GM04503 (cell line): Measurements from ENCODE around the gene ENG.
"Not testable (repeated sequence)": the region's sequence is repeated elsewhere in the genome, so short reads cannot be mapped to it uniquely, and the experiment has no call there.

ENCODE experiments used
- DNase-seq: peaks from one replicate; pipeline ENCODE4 v3.0.0-alpha.2; 2012; ENCODE audit warnings: low read depth

ENG gene

DNA sequence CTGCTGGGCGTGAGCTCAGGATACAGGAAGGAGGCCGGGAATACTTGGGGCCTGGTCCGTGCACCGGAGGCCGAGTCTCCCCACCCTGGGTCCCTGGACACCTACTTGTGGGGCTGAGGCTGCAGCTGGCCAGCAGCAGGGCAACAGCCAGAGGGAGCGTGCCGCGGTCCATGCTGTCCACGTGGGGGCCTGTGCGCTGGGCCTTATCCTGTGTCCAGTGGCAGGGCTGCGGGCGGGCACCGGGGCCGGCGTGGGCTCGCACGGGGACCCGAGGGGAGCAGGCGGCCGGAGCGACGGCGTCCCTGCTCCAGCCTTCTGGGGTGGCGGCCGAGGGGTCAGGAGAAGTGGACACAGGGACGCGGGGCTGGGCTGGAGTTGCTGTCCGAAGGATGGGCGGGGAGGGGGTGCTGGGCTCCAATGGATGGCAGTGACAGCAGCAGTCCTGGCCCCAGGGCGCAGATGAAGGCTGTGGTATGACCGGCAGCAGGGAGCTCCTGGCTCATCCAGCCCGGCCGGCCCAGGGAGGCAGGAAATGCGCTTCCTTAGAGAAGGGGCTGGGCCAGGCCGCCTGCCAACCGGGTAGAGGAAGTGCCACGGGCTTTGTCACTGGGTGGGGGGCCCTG lies at the start of gene ENG:
Gene ENG (minus strand): TSS at position 475 of the 623 bp plus-strand sequence. CDS start 303 bp downstream, at position 172.
- DNase-seq, result no peak

DNA sequence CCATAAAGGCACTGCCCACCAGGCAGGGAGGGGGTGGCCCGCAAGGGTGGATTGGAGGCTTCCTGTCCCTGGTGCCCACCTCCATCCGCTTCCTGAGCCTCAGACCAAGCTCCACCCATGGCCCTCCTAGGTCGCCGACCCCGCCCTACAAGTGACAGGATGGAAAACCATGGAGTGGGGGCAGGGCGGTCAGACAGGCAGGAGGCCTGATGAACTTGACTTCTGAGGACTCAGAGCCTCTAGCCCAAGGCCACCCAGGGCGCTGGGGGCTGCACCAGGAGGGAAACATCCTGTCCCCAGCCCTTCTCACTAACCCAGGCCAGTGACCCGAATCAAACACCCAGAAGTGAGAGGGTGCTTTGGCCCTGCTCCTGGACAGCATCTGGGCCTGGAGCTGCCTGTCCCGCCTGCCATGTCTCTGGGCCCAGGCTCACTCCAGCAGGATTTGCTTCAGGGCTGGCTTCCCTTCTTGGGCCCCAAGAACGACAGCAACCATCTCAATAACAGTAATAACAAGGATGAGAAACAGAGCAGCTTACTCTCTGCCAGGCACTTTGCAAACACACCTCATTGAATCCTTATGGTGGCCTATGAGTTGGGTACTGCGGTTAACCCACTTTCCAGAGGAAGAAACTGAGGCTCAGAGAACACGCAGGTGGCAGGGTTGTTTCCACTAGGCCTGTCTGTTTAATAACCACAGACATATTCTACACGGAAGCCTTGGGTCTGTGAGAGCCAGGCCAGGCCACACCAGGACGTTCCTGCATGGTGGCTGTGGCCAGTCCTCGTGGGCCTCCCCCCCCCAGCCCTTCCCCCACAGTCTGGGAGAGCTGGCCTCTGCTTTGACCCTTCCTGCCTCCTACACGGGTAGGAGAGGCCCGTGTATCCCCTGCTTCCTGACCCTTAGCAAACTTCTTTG lies 49.4 kb upstream of the ENG start:
- no peak for DNase-seq

- DNase-seq, result no peak
These were observed 44.9 kb upstream of the ENG start, which contains the start of gene ST6GALNAC6 for GRCh38 chr9:127899128-127899943. TSS of gene ST6GALNAC6 (minus strand) at chr9:127899603. CDS start at chr9:127897981, 1,622 bp downstream.

DNA sequence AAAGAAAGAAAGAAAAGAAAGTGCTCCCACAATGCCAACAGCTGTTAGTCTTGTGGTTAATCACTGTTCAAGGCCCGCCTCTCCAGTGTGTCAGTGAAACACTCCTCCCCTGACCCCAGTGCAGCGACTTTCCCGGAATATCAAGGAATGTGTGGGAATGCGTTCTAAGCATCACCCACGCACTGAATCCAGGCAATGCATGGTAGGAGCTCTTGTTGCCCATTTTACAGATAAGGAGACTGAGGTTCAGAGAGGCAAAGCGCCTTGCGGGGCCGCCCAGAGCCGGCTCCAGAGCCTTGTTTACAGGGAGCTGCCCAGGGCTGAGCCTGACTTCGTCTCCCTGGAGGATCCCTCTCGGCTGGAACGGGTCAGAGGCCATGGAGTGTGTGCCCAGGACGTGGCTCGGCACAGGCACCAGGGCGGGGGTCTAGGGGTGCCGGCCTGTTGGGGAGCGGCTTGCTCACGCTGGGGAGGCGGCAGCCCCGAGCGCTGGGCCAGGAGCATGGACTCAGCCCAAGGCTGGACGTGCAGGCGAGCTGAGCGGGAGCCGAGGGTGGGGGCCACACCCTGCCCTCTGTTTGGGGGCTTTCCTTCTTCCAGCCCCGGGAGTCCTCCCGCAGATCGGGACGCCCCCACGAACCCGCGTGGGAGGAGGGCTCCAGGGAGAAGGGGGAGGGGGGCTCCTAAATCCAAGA lies 44.1 kb upstream of the ENG start:
- peak; percentile 85 for DNase-seq

DNA sequence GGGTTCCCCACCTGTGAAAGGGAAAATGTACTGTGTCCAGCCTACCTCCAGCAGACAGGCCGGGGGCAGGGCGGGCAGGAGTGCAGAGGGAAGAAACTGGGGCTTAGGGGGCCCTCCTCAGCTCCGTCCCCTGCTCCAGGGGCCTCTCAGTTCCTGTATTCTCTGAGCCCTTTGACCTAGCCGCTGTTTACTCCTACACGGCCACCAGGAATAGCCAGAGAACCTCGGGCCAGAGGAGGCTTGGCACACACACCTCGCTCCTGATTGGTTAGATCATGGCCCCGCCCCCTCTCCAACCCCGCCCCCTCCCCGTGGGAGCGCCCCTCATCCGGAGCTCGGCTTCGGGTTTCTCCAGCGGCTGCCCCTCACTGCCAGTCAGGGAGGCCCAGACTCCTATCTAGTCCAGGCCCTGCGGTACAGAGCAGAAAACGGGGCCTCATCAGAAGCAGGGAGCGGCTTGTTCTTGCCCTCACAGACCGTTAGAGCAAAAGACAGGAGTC lies 42.8 kb upstream of the ENG start:
- no peak for DNase-seq

DNA sequence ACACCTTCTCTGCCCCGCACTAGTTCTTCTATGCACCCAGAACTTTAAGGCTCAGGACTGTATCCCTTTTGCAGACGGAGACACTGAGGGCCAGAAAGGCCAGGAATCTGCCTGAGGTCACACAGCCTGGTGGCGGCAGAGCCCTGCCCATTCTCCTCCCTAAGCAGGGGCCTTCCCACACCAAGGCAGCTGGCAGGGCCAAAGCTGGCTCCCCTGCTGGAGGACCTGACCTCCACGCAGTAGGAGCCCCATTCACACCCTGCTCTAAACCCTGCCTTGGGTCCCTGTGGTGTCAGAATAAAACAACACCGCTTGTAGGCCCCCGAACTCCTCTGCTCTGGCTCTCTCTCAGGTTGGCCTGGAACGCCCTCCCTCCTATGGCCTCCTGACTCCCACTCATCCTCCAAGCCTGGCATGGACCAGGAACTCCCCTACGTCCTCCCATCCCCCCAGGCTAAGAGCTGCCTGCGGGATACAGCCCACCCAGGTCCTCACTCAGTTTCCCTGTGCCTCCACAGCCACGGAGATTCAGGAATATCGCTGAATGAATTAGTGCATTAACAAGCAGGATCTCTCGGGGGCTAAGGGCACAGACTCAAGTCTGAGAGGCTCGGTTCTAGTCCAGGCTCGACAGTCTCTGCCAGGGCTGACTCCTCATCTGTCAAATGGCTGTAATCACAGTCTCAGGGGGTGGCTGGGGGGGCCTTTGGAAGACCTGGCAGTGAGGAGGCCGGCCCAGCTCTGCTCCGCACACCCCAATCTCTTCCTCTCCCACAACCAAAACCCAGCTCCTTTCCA lies 42.1 kb upstream of the ENG start:
- no peak for DNase-seq

GRCh38 chr9:127895811-127896210 lies 41.4 kb upstream of the ENG start:
- no peak for DNase-seq

GRCh38 chr9:127893392-127893791 lies 38.9 kb upstream of the ENG start:
- DNase-seq, result no peak

DNA sequence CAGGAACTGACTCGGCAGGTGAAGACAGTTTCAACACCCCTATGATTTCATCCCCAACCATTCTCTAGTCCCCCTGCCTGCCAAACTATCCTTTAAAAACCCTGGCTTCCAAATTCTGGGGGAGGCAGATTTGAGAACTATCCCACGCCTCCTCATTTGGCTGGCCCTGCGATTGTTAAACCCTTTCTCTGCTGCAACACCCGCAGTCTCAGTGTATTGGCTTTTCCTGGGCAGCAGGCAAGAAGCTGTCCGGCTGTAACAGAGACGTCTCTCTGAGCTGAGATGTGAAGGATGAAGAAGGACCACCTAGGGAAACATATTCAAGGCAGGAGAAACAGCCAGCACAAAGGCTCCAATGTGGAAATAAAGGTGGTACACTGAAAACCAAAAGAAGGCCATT lies 38.4 kb upstream of the ENG start:
- no peak for DNase-seq

DNA sequence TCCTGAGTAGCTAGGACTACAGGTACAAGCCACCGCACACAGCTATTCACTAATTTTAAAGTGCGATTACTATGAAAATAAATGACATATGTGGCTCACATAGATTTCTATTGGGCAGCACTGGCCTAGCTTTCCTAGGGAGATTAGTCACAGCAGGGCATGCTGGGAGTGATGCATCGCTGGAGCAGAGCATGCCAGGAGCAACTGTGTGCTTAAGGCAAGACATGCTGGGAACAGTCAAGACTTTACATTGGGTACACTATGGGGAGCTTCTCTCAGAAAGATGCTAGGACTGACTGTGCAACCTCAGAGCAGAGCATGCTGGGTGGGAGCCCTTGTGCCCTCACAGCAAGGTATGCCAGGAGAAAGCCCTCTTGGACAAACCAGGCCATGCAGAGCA lies 35.6 kb upstream of the ENG start:
- no peak for DNase-seq

DNA sequence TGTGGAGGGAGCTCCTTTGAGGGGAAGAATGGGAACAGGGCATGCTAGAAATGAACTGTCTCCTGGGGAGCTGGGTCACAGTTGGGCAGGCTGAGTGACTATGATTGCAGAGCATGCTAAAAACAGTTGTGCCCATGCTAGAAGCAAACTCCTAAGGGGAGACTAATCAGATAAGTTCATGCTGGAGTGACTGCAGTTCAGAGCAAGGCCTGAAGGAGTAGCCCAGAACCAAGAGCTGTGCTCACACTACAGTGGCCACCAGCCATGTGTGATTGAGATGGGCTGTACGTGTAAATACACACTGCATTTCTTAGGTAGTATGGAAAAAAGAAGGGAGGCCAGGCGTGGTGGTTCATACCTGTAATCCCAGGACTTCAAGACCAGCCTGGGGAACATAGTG lies 33.3 kb upstream of the ENG start:
- no peak for DNase-seq

DNA sequence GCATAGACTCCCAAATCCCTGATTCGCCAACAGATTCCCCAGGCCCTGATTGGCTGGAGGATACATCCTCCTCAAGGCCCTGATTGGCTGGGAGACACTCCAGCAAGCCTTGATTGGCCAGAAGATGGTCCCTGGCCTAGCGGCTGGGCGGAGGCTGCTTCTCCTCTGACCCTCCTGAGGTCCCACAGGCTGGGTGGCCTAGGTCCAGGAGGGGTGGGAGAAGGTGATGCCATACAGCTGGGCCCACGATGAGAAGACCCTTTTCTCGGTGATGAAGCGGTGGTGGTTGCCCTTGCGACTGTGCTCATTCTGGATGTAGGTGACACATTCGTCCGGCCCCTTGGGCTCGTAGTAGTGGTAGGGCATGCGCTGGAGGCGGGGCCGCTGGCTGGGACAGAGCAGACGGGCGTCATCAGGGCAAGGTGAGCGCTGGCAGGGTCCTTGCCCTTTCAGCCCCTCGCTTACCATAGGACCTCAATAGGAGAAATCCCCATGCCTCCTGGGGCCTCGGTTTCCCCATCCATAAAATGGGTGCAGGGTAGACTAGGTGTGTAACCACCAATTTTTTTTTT lies 32.0 kb upstream of the ENG start:
- no peak for DNase-seq

DNA sequence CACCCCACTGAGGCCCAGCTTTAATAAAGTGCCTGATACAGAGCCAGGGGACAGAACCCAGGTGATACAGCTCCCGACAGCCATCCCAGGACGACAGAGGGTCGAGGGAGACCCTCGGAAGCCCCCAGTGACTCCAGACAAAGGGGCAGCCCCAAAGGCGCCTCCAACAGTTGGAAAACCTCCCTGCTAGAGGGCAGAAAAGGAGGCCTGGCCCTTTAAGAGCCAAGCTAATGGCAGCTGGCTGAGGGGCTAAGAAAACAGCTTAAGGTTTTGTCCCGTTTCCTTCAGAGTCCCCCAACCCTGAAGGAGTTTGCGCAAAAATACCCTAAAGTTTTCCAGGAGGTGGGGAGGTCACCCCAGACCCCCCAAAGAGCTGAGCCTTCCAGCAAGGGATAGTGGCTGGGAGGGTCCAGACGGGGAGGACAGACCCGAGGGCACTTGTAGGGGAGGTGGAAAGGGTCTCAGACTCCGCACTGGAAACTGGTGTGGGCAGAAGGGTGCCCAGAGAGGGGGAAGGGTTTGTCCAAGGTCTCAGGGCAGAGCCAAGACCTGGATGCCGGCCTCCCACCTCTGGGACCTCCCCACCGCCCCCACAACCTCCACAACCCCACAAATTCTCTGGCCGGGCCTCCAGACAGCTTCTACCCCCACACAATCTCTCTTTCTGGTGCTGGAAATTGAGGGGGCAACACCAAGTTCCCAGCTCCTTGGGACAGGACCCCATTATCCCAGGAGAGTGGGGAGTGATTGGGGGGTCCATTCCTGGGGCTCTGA lies 31.2 kb upstream of the ENG start:
- DNase-seq, result no peak

GRCh38 chr9:127884976-127885490 lies 30.6 kb upstream of the ENG start:
- DNase-seq, result no peak

GRCh38 chr9:127884427-127884911 lies 30.0 kb upstream of the ENG start:
- DNase-seq, result no peak

- no peak for DNase-seq
These were observed 29.5 kb upstream of the ENG start for GRCh38 chr9:127883959-127884358.

DNA sequence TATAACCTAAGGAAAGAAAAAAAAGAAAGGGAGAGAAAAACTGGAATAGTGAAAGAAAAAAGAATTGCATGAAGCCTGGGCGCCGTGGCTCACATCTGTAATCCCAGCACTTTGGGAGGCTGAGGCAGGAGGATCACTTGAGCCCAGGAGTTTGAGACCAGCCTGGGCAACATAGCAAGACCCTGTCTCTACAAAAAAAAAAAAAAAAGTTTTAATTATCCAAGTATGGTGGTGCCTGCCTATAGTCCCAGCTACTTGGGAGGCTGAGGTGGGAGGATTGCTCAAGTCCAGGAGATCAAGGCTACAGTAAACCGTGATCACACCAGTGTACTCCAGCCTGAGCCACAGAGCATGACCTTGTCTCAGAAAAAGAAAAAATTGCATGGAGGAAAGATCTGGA lies 27.3 kb upstream of the ENG start:
- DNase-seq, result not testable (repeated sequence)

GRCh38 chr9:127880143-127880542 lies 25.7 kb upstream of the ENG start:
- DNase-seq, result no peak

DNA sequence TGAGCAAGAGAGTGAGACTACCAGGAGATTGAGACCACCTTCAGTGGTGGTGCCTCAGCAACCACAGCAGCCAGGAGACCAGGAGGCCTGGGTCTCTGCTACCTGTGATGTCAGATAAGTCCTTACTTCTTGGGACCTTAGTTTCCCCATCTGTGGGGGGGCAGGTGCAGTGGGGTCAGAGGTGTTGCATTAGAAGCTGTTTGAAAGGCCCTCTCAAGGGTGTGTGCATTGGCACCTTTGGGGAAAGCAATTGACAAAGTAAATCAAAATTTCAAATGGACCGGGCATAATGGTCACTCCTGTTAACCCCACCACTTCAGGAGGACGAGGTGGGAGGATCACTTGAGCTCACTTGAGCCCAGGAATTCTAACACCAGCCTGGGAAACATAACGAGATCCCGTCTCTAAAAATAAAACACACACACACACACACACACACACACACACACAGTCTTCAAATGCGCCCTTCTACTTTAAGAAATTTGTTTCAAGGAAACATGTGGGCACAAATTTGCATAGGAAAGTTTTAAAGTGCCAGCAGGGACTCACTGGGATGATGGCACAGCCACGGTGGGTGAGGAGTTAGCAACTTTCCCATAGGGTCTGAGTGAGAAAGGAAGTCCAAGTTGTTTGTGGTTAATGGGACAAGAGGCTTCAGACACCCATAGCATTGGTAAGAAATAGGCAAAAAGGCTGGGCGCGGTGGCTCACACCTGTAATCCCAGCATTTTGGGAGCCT lies 24.4 kb upstream of the ENG start:
- DNase-seq, result no peak
